GM18868 (cell line): ENCODE data around the gene NFIB.

Source experiments
- ATAC-seq: cut with Tn5 transposase; IDR thresholded peaks from one replicate; pipeline ENCODE4 v1.9.1; 2021; ENCODE audit warnings: mild to moderate bottlenecking, moderate library complexity; ENCODE audit not compliant: unreplicated experiment

NFIB gene

DNA sequence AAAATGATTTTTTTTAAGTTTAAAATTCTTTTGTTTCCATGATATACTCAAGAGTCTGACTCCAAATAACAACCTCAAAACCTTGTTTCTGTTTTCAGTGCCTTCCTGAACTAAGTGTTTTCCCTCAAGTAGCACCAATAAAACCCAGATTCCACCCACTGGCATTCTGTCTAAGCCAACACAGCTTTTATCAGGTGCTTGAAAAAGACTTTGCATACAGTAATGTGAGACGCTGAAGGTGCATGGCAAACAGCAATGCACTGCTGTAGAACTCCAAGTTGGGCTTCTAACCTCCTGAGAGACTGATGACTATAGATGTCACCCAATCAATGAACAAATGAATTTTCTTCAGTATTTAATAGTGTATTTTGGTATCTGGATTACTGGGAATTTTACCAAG is 95.7 kb downstream of the NFIB start:
- no peak for ATAC-seq

DNA sequence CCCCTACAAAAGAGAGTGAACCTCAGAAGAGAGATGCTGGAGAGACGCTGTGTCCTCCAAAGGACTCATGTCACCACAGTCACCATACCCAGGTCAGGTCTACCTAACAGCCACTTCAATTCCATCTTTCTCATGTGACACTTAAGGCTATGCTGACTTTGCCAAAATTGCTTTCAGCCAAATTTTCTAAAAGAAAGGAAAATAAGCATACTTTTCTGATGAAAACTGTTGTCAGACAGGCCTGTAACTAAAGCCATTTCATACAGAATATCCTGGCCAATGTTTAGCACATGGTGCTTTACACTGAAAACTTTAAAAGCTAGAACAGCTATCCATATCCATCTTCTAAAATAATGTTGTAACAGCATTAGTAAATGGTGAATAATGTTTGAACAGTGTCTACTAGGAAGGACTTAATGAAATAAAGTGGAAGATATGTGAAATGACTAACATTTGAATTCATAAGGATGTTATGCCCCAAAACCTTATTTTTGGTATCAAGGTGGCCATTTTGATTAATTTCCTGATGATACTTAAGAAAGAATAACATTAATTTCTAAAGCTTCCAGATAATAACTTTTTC is 97.2 kb downstream of the NFIB start:
- no peak for ATAC-seq

DNA sequence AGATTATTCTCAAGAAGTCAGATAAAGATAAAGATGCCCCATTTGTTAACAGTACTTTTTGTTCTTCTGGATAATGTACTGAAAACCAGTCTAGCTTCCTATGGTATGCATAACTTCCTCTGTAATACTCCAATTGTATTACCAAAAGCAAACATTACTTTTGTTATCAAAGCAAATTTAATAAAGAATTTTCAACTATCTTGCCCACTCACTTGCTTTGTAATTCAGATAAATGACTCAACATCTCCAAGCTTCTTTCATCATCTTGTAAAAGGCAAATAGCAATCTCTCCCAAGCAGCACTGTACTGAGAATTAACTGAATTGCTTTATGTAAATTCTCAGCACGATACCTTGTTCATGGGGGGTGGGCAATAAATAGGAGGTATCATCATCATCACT is 98.3 kb downstream of the NFIB start:
- no peak for ATAC-seq

DNA sequence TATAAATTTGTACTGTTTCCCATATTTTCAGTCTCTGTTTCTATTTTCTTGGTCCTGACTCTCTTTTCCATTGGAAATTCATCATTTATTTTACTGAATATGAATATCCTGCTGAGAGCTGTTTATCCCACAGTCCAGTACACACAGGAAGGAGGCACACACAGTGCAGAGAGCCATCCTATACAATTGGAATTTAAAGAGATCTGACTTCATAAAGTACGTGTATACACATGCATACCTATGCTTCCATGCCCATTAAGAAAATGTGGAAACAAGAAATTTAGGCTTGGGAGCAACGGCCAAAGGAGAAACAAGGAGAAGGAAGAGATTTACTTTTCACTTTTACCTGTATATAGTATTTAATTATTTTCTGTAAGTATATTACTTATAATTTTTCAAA is 99.2 kb downstream of the NFIB start:
- no peak for ATAC-seq

DNA sequence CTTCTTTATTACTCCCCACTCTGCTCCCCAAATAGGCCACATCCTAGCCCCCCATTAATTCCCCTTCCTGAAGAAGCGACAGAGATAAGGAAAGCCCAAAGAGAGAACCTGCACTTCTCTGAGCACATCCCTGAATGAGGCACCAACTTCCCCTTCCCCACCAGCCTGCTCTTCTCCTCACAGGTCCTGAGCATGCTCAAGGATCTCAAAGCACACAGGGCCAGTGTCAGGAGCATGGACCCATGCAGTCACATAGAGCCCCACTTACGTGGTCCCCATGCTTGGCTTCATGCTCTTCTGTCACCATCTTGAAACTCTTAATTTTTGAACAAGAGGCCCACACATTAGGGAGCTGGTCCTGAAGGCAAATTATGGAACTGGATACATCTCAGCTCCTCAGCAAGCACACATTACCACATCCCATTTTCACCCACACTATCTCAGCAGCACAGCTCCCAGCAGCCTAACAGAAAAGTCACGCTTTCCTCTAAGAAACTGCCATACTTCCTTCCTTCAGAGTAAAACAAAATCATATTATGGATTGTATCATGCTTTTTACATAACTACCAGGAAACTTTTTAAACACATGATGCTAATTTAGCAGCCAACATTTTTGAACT is 99.8 kb downstream of the NFIB start:
- ATAC-seq, result no peak

DNA sequence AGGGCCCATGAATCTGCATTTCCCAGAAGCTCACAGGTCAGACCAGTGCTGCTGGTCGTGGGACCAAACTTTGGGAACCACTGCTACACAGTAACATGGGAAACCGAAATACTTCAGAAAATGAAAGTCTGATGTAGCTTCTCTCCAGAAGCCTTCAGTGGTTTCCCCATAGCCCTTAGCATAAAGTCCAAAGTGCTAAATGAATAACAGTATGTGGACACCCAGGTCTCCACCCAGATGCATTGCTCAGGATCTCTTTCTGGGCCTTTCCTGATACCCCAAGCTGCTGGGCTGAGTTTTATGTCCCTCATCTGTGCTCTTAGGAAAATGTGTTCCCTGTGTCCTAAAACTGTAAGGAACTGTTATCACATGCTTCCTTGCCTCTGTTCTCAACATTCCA is 100.4 kb downstream of the NFIB start:
- no peak for ATAC-seq

DNA sequence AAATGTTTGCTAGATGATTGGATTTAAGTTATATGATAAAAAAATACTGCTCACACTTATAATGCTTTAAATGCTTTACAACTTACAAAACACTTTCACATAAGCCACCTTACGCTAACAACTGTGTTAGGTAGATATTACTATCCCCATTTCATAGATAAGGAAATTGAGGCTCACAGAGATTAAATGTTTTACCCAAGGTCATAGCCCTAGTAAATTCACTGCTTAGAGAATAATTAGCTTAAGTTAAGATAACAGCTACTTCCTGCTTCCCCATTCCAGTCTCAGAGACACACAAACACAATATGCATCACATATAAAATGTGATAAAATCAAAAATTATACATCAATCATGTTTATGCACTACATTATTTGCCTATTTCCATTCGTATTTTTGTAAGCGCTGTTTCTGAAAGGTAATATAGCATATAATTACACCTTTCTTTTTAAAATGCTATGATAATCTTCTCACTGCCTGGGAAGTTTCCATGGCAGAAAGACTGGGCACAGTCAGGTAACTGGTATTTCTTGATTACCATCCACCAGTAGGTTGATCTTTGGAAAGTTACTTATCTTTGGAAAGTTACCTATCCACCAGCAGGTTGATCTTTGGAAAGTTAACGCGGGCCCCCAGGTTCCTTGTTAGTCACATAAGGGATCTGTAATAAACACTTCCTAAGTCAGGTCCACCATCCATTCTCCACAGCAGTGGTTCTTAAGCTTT is 101.1 kb downstream of the NFIB start:
- ATAC-seq, result no peak

DNA sequence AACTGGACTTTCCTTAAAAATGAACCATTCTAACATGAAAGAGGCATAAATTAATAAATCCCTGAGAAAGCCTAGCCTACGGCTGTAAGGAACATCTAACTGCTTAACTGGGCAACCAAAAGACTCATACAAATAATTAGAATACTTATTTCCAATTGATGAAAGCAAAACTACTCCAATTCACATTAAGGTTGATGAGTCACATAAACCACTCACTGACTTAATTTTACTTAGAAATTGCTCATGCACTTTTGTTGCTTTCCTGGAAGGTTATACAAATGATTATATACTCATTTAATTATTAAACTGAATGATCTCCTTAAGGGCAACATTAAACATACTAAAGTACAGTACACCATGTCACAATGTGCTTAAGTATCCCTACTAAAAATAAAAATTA is 101.9 kb downstream of the NFIB start:
- ATAC-seq, result no peak

DNA sequence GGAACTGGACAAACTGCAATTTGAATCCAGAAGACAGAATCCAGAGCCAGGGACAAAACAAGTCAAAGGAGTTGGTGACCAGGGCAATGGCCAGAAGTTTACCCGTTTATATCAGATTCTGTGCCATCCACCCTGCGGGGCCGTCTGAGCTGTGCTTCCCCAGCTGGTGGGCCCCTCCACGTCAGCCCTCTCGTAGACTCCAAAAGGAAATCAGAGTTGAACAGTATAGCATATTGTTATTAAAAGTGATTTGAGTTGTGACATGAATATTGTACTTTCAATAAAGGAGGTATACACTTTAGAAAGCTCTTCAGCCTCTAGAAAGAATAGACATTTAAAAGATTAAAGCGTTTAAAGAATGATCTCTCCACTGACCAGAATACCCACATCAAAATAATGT is 102.4 kb downstream of the NFIB start:
- no peak for ATAC-seq

DNA sequence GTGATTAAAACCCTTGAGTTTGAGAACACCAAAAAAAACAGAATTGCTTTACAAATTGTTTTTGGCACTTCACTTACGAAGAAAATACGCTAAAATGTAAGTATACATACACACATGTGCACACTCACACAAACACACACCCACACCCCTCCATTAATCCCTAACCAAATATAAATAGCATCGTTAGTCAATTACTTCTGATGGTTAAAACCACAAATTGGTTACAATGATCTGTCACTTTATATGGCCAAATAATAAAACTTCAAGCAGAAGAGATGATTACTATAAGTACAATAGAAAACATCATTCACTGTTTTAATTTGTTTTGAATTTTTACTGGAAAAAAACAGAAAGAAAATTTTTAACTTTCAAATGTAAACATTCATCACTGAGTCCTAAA is 103.5 kb downstream of the NFIB start:
- ATAC-seq, result no peak

DNA sequence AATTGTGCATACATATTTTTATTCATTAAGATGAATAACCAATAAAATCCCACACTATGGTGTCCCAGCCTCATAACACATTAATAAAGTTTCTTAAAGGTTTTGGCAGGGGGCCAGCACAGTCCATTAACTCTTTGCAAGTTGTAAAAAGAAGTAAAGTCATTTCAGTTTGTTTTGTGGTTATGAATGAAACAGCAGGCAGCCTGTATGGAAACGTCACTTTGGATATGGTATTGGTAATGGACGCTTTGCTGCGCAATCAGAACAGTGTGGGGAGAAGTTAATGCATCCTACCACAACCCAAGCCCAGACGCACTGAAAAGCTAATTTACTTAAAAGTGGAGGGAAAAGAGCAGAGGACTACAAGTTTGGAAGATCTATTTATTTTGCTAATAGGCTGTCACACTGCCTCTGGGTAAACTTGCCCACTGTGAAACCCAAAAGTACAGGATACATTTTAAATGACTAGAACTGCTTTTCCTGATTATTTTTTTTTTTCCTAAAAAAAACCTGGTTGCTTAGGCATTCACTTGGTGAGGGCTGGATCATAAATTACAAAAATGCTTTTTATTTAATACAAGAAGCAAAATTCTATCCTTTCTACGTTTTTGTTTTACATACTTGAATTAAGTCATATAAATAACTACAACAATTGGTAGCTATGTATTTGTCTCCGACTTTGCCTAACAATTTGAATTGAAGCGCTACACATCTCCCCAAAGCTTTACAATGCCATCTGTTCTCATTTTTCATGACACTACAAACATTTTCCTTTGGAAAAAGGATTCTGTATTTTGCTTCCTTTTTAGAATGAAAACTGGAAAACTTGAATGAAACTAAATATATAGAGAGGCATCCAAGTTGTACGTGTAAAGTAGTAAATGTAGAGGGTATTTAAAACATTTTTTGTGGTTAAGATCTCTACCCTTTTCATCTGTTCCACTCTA is 104.3 kb downstream of the NFIB start:
- ATAC-seq, result no peak

DNA sequence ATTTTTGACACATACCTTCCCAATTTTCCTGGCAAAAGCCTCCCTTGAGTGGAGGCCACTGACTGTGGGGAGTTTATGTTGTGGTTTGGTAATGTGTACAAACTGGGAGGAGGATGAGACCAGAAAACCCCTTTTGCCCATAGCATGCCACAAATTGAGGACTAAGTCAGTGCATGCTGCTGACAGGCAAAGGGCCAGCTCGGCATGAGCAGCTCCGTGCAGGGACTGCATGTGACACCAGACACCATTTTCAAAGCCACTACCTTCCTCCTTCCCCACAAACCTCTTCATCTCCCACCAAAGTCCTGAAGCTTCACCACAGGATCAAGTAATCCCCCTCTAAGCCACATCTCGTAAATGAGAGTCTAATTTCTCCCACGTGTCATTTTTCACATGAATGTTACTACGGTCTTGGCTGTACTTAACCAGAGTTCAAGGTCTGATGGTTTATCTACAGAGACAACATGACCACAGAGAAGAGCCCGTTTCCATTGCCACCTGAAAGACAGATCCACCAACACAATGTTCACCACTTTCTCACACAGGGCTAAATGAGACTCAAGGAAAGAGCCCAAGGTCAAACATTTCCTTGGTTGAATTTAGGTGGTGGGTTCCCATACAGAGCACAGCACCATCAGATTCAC is 106.5 kb downstream of the NFIB start:
- ATAC-seq, result peak; percentile 58

DNA sequence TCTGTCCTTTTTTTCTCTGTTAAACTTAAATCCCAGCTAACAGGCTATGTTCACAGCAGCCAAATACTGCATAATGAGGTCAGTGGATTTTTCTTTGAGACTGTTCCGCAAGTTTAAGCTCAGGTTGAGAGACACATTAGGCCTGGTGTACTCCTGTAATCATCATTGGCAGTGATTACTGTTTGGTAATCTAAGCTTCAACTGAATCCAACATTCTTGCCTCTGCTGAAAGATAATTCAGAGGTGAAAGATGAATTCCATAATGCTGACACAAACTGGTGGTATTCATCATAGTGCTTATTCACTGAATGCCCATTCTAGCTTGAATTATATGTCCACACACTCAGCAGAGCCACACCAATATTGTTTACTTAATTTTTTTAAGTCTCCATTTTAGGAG is 108.5 kb downstream of the NFIB start:
- no peak for ATAC-seq

DNA sequence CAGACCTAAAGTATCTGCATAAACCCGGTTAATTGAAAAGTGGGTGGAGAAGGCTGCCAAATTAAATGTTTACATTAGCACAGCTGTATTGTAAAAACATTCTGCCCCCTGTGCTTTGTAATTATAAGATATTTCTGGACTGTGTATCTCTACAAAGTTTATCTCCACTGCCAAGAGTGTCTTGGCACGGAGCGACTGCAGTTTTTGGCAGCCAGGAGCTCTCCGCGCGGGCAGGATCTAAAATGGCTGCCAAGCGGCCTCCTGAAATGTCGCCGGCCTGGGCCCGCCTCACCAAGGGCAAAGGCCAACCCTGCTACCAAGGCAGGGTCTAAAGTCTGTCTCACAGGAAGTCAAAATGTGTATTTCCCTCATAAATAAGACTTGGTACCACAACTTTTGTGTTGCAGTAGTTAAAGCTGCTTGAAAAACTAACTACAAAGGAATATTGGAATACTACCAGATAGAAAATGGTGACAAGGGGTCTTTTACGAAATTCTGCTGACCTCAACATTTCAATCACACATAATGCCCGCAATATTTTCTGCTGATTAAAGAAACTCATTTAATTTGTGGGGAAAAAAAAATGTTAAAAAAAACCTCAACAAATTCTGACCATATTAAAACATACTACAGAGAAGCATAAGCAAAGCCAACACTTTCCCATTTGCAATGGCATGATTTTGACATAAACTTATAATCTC is 110.4 kb downstream of the NFIB start:
- no peak for ATAC-seq

DNA sequence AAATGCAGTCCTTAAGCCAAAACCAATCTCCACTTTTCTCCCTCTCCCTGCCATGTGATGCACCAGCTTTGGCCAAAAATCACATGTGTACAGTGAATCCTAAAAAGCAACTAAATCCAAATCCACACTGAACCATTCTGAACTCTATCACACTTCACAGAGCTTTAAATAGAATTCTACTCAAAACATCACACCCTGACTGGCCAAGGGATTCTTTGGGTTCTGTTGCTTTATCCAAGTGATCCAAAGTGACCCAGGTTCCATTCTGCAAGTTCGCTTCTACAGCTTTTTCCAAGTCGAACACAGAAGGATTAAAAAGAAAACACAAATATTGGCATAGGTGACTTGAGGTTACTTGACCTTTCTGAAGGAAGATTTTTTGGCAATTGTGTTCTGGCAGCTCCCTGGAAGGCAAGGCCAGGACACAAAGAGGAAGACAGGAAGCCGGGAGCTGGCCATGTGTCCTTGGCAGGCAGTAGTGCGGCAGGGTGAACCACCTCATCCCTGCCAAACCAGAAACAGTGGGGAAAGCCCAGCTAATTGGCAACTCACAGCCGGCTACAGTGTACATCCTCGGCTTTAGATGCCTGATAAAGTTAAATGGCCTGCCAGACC is 115.0 kb downstream of the NFIB start:
- no peak for ATAC-seq

DNA sequence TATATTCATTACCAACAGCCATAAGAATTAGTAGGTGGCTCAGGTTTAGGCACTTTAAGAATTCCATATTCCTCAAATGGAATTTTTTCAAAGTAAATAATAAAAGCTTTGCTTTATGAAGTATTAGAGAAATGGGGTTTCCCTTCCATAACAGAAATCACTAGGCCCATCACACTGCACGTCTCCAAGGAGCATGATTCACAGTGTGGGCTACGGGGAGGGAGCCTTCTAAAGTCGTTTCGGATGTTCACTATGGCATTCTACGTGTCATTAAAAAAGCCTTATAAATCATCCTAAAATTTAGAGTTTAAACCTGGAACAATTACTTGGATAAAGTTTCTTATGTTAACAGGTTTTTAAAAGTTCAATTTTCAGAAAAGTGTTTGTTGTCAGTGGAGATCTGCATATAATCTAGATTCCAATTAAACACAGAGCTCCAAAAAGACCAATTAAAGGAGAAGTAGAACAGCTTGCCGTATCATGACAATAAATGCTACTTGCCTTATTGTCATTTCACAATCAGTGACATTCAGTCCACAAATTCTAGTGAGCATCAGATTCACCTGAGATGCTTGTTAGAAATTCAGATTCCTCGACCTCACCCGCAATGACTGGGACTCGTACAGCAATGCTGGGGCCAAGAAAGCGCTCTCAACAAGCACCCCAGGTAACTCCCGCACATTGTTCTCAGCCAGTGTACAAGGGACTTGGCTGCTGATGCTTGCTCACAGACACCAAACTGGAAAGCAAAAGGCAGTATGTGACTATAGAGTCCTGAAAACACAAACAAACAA is 115.7 kb downstream of the NFIB start:
- no peak for ATAC-seq

DNA sequence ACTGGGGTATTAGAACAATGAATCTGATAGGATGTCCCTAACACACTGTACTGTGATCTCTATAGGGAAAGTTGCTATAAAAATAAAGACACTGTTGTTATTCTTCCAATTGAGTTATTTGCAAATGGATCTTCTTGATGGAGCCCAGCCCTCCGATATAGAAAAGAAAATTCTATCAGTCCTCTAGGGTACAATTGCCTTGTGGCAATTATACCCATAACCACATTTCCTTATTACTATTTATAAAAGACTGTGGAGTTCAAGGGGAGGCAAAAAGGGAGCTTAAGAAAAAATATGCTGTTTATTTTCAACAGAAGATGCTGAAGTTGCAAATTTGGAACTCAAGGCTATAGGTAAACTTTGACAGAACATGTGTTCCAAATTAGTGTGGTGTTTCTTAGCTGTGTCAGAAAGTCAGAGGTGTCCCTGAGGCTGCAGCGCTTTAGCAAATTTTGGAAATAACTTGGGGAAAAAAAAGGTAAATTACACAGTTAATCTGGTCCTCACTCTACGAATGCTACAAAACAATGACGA is 116.5 kb downstream of the NFIB start:
- no peak for ATAC-seq

DNA sequence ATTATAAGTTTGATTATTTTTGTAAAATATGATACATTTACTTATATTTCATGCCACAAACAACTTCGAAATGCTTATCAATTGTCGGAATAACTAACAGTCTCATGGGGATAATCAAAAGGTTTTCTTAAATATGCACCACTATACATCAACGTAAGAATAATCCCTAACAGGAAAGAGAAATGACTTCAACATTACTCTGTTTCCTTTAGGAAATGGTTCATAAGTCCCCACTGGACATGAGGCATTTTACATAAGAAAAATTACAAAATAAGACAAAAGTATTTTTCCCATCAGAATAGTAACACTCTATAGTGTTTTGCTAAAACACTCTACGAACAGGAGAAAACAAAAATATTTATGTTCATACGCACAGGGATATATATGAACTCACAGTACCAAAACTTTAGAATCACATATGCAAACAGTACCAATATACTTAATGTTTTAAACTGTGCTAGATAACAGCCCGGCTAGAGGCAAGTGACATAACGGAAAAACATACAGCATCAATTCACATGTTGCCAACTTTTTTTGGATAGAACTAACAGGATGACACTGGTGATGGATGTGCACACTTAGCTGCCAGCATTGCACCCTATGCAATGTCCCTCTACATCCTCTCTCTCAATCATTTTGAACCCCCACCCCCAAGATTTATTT is 120.5 kb downstream of the NFIB start:
- ATAC-seq, result no peak
